Adrenal gland (tissue), 12 donors: ENCODE data around the gene RACK1. TPM values are rescaled to one million over a fixed set of nuclear protein-coding genes. Genes with fewer than 3 reads are reported as not detected.
"Not testable (repeated sequence)": the region's sequence is repeated elsewhere in the genome, so short reads cannot be mapped to it uniquely, and the experiment has no call there.

ENCODE experiments used
- DNase-seq, 7 donors: peaks; one replicate each; pipeline ENCODE4 v3.0.0-alpha.2; 2019 to 2020
- H3K27ac ChIP-seq, 5 donors: fragments of 200-600 bp; sonication (generic) in 4 of 5; 1 replicate in 3 of 5; 2 replicates in 2 of 5; pipeline versions ENCODE4 v1.5.1 to v1.8.0; 2016 to 2020; ENCODE audit warnings: mild to moderate bottlenecking in 1 of 5
- H3K27me3 ChIP-seq: fragments of 200-600 bp; 2 replicates; pipeline ENCODE4 v1.8.0; 2021
- H3K36me3 ChIP-seq, 2 donors: fragments of 200-600 bp; replicated peaks in 1 of 2; 1 replicate in 1 of 2; 2 replicates in 1 of 2; pipeline versions ENCODE4 v1.5.1 to v1.8.0; 2018 to 2022
- H3K4me1 ChIP-seq, 2 donors: fragments of 200-600 bp; replicated peaks in 1 of 2; 1 replicate in 1 of 2; 2 replicates in 1 of 2; pipeline versions ENCODE4 v1.5.1 to v1.8.0; 2018 to 2021
- H3K4me3 ChIP-seq, 4 donors: fragments of 200-600 bp; sonication (generic) in 3 of 4; one replicate each; pipeline ENCODE4 v1.5.1; 2016 to 2018
- H3K9me3 ChIP-seq, 3 donors: fragments of 200-600 bp; sonication (generic) in 1 of 3; replicated peaks in 1 of 3; 1 replicate in 2 of 3; 2 replicates in 1 of 3; pipeline versions ENCODE4 v1.5.1 to v1.8.0; 2016 to 2021
- CTCF ChIP-seq, 6 experiments: fragments of 450-650 bp in 4 of 6; fragments of 200-600 bp in 2 of 6; sonication (generic) in 1 of 6; IDR thresholded peaks; 1 replicate in 5 of 6; 2 replicates in 1 of 6; pipeline versions ENCODE4 v1.5.1 to v1.8.0; 2016 to 2021; ENCODE audit warnings: antibody characterized with exemption in 6 of 6, mild to moderate bottlenecking in 2 of 6, moderate library complexity in 1 of 6
- POLR2A ChIP-seq, 2 donors: fragments of 450-650 bp; IDR thresholded peaks; one replicate each; pipeline ENCODE4 v1.6.1; 2017; ENCODE audit warnings: antibody characterized with exemption in 2 of 2, mild to moderate bottlenecking in 2 of 2, moderate library complexity in 1 of 2
- WGBS, 4 donors: extraction: QIAGEN DNeasy Blood & Tissue Kit in 2 of 4; methylation state at CpG; one replicate each; pipeline versions ENCODE4 v1.1.5 to v1.1.7; 2013 to 2017; 5-methylcytosine and 5-hydroxymethylcytosine counted together
- intact Hi-C, 2 donors: fragments of 100-400 bp; cut with DNase I; formaldehyde crosslinking; loops; one replicate each; pipeline versions ENCODE4 v1.14.1 to v1.15.0; 2022 to 2023
- polyA plus RNA-seq, 3 donors: library from polyadenylated mRNA; stranded (reverse); fragments of 200-250 nt in 2 of 3; fragments of 350-450 nt in 1 of 3; fragmentation: Illumina TruSeq in 1 of 3; extraction: RNeasy Lipid Tissue Mini Kit (QIAGEN cat#74804) in 1 of 3; gene quantifications; one replicate each; pipeline ENCODE4 v1.2.3, GENCODE V29; 2013 to 2014
- total RNA-seq, 9 donors: library from RNA; depleted of rRNA in 4 of 9; stranded (reverse); fragments of >200 nt in 4 of 9; fragments of 120-200 nt in 1 of 9; fragmentation: NEBNext Ultra II Directional in 1 of 9; extraction: Animal tissue kit (Norgen Biotek cat#: 25700) in 1 of 9; gene quantifications; one replicate each; pipeline versions ENCODE4 v1.1.0 to v1.2.4, GENCODE V29; 2013 to 2023
- donor health status: healthy with polysubstance abuse.
- donor health status: Bipolar disorder and iron deficiency.
- donor health status: DM: yes; HTN: yes; CAD: no.
- donor health status: DM: no; HTN: no; CAD: no.
- donor health status: DM: no; HTN: no; CAD: no.
- donor health status: DM: yes; HTN: yes; CAD: no.

RACK1 gene
- total and polyA plus RNA-seq, 12 donors = 1,252 to 3,641 (median 2,099) TPM

- Histone ChIP-seq H3K27ac (no peak overlapping the region), H3K4me1 (peaks cover 0 to 3% of the 10 kb centered on the region in 2 donors), H3K27me3 (no peaks in the 10 kb centered on the region), H3K36me3 (no peaks in the 10 kb centered on the region), H3K9me3 (no peaks in the 10 kb centered on the region), H3K4me3 (no peak overlapping the region)
- intact Hi-C loops = no loop called here
- WGBS, 4 donors = 59 to 71% (median 62%) methylated on average over 7 of the region's 7 CpGs
- no peak for DNase-seq
- no peak for TF ChIP-seq CTCF (IDR thresholded peaks at IDR 0.05)
- TF ChIP-seq POLR2A (IDR thresholded peaks at IDR 0.05) = no peak
Observed at GRCh38 chr5:181211208-181211607, 32.5 kb downstream of the RACK1 start.

- WGBS, 4 donors = 79 to 84% (median 81%) methylated on average over 17 of the region's 17 CpGs
- intact Hi-C loops, H3K4me3 ChIP-seq, DNase-seq, H3K27ac ChIP-seq, H3K4me1 ChIP-seq, H3K9me3 ChIP-seq, H3K27me3 ChIP-seq, H3K36me3 ChIP-seq: not testable (repeated sequence)
Observed at GRCh38 chr5:181210698-181211097, 33.0 kb downstream of the RACK1 start.

GRCh38 chr5:181210148-181210547 lies 33.6 kb downstream of the RACK1 start:
- H3K9me3 ChIP-seq, DNase-seq, H3K36me3 ChIP-seq, H3K27ac ChIP-seq, H3K4me1 ChIP-seq, intact Hi-C loops, H3K4me3 ChIP-seq, H3K27me3 ChIP-seq: not testable (repeated sequence)
- 83 to 86% (median 85%) methylated on average over 11 of the region's 11 CpGs for WGBS, 4 donors

GRCh38 chr5:181209006-181209405 lies 34.7 kb downstream of the RACK1 start:
- intact Hi-C loops, DNase-seq, H3K27ac ChIP-seq, H3K4me3 ChIP-seq, H3K27me3 ChIP-seq, H3K9me3 ChIP-seq, H3K36me3 ChIP-seq: not testable (repeated sequence)
- peaks cover 14 to 20% of the 10 kb centered on the region in 2 donors for H3K4me1 ChIP-seq
- WGBS, 4 donors = 78 to 92% (median 90%) methylated on average over 24 of the region's 24 CpGs

GRCh38 chr5:181207960-181208253 lies 35.8 kb downstream of the RACK1 start:
- WGBS, 4 donors = 45 to 48% (median 45%) methylated on average over 3 of the region's 3 CpGs
- Histone ChIP-seq H3K9me3 (no peaks in the 10 kb centered on the region), H3K27ac (peak overlapping the region in 2 of 5 donors; percentile 84 to 88), H3K4me1 (peaks cover 18 to 22% of the 10 kb centered on the region in 2 donors), H3K27me3 (no peaks in the 10 kb centered on the region), H3K36me3 (no peaks in the 10 kb centered on the region), H3K4me3 (no peak overlapping the region)
- no peak for DNase-seq
- intact Hi-C loops = no loop called here
- TF ChIP-seq CTCF (IDR thresholded peaks at IDR 0.05) (no peak), POLR2A (IDR thresholded peaks at IDR 0.05) (no peak)

- intact Hi-C loops = no loop called here
- peak; percentile 66 to 90 (median 75) for DNase-seq
- Histone ChIP-seq H3K27me3 (no peaks in the 10 kb centered on the region), H3K4me3 (peak overlapping the region in 1 of 4 donors; percentile 55), H3K9me3 (no peaks in the 10 kb centered on the region), H3K27ac (peak overlapping the region; percentile 31 to 88 (median 63)), H3K36me3 (no peaks in the 10 kb centered on the region), H3K4me1 (peaks cover 18 to 22% of the 10 kb centered on the region in 2 donors)
- 1 to 2% (median 1%) methylated on average over 34 to 36 of the region's 36 CpGs for WGBS, 4 donors
- no peak for TF ChIP-seq POLR2A (IDR thresholded peaks at IDR 0.05)
- TF ChIP-seq CTCF (IDR thresholded peaks at IDR 0.05) = no peak
Observed at GRCh38 chr5:181207214-181207959, 36.3 kb downstream of the RACK1 start.
